ENCODE measurements around the gene ARRB1.
"Not testable (repeated sequence)": the region's sequence is repeated elsewhere in the genome, so short reads cannot be mapped to it uniquely, and the experiment has no call there.

Gene ARRB1

GRCh38 chr11:75292943-75293342, 58.5 kb downstream of the ARRB1 start:
- no peak for DNase-seq

GRCh38 chr11:75291741-75292140, 59.7 kb downstream of the ARRB1 start:
- DNase-seq = no peak

GRCh38 chr11:75289919-75290318, 61.5 kb downstream of the ARRB1 start:
- DNase-seq = no peak

- no peak for DNase-seq
These were observed 62.0 kb downstream of the ARRB1 start for GRCh38 chr11:75289511-75289760.

- DNase-seq = no peak
These were observed 63.9 kb downstream of the ARRB1 start for GRCh38 chr11:75287579-75287978.

- no peak for DNase-seq
These were observed 64.5 kb downstream of the ARRB1 start for GRCh38 chr11:75286826-75287465.

GRCh38 chr11:75285776-75286360, 65.6 kb downstream of the ARRB1 start:
- no peak for DNase-seq

GRCh38 chr11:75283391-75283931, 68.0 kb downstream of the ARRB1 start:
- DNase-seq = no peak

GRCh38 chr11:75281469-75282095, 69.9 kb downstream of the ARRB1 start:
- no peak for DNase-seq

GRCh38 chr11:75280770-75281468, 70.5 kb downstream of the ARRB1 start:
- no peak for DNase-seq

- DNase-seq = peak; percentile 88
These were observed 71.2 kb downstream of the ARRB1 start for GRCh38 chr11:75280227-75280701.

- no peak for DNase-seq
These were observed 72.2 kb downstream of the ARRB1 start for GRCh38 chr11:75279273-75279672.

GRCh38 chr11:75277991-75278790, 73.3 kb downstream of the ARRB1 start:
- DNase-seq = no peak

GRCh38 chr11:75277211-75277805, 74.2 kb downstream of the ARRB1 start:
- DNase-seq = no peak

- no peak for DNase-seq
These were observed 74.8 kb downstream of the ARRB1 start for GRCh38 chr11:75276686-75277085.

GRCh38 chr11:75276186-75276585, 75.3 kb downstream of the ARRB1 start:
- no peak for DNase-seq

- DNase-seq = peak; percentile 62
These were observed 75.9 kb downstream of the ARRB1 start for GRCh38 chr11:75275581-75275980.

- DNase-seq = not testable (repeated sequence)
These were observed 76.7 kb downstream of the ARRB1 start for GRCh38 chr11:75274716-75275115.

GRCh38 chr11:75273411-75274391, 77.8 kb downstream of the ARRB1 start:
- no peak for DNase-seq

GRCh38 chr11:75272821-75273301, 78.6 kb downstream of the ARRB1 start:
- DNase-seq = no peak

GRCh38 chr11:75272391-75272790, 79.1 kb downstream of the ARRB1 start:
- DNase-seq = no peak

All from stimulated activated CD8-positive, alpha-beta memory T cell treated with anti-CD3 and anti-CD28 coated beads, Interleukin-4, amount 100 ng/mL, for 48 hours (primary cell).